Stomach (tissue), 4 donors: Measurements from ENCODE around the gene PUM2.

Experiments used
- POLR2A ChIP-seq, 4 donors: fragments of 450-650 bp; IDR thresholded peaks; one replicate each; pipeline ENCODE4 v1.6.1; 2016; ENCODE audit warnings: antibody characterized with exemption in 4 of 4, control low read depth in 2 of 4, mild to moderate bottlenecking in 1 of 4, moderate library complexity in 1 of 4
- TF ChIP-seq, protein P1 (sequence below), 7 experiments: fragments of 450-650 bp in 4 of 7; fragments of 200-600 bp in 3 of 7; sonication (generic) in 3 of 7; IDR thresholded peaks; one replicate each; pipeline ENCODE4 v1.5.1; 2016 to 2019; ENCODE audit warnings: antibody characterized with exemption in 7 of 7, control low read depth in 2 of 7, mild to moderate bottlenecking in 1 of 7

DNA sequence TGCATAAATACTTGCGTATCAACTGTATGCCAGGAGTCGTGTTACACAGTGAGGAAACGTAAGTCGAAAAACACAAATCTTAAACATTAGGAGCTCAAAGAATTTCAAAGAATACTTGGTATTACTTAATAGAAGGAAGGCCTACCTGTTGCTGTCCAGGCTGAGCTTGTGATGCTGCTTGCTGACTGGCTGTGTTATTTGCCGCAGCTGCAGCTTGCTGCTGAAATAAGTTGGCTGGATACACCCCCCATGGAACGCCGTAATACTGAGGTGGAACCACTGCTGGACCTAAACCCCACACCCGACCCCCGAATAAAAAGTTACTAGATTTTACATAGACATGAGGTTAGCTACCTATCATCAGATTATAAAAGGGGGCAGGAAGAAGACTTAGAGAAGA is 56.4 kb downstream of the PUM2 start:
- TF ChIP-seq, protein P1, sequence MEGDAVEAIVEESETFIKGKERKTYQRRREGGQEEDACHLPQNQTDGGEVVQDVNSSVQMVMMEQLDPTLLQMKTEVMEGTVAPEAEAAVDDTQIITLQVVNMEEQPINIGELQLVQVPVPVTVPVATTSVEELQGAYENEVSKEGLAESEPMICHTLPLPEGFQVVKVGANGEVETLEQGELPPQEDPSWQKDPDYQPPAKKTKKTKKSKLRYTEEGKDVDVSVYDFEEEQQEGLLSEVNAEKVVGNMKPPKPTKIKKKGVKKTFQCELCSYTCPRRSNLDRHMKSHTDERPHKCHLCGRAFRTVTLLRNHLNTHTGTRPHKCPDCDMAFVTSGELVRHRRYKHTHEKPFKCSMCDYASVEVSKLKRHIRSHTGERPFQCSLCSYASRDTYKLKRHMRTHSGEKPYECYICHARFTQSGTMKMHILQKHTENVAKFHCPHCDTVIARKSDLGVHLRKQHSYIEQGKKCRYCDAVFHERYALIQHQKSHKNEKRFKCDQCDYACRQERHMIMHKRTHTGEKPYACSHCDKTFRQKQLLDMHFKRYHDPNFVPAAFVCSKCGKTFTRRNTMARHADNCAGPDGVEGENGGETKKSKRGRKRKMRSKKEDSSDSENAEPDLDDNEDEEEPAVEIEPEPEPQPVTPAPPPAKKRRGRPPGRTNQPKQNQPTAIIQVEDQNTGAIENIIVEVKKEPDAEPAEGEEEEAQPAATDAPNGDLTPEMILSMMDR (IDR thresholded peaks at IDR 0.05): no peak
- no peak for TF ChIP-seq POLR2A (IDR thresholded peaks at IDR 0.05)
